Thoracic aorta (tissue), 2 donors: ENCODE results near the gene PAPOLG. TPM values are rescaled to one million over a fixed set of nuclear protein-coding genes. Genes with fewer than 3 reads are reported as not detected.

ENCODE experiments used
- ATAC-seq: fragments of 150-250 bp; one replicate; pipeline ENCODE4 v1.8.0; 2017; ENCODE audit warnings: low read depth; ENCODE audit not compliant: insufficient number of reproducible peaks, low FRiP score
- DNase-seq: peaks from one replicate; pipeline ENCODE4 v3.0.0-alpha.2; 2020; ENCODE audit warnings: low spot score
- H3K27ac ChIP-seq, 2 donors: fragments of 200-600 bp; sonication (generic); 1 replicate in 1 of 2; 2 replicates in 1 of 2; pipeline ENCODE4 v1.5.1; 2016; ENCODE audit warnings: mild to moderate bottlenecking in 2 of 2, moderate library complexity in 2 of 2
- H3K27me3 ChIP-seq: fragments of 200-600 bp; sonication (generic); replicated peaks from 2 replicates; pipeline ENCODE4 v1.6.0; 2016; ENCODE audit warnings: mild to moderate bottlenecking; ENCODE audit not compliant: insufficient read depth
- H3K36me3 ChIP-seq: fragments of 200-600 bp; sonication (generic); one replicate; pipeline ENCODE4 v1.5.1; 2016
- H3K4me1 ChIP-seq, 2 donors: fragments of 200-600 bp; sonication (generic); 1 replicate in 1 of 2; 2 replicates in 1 of 2; pipeline versions ENCODE4 v1.5.1 to v1.6.0; 2016; ENCODE audit warnings: low read depth in 2 of 2, mild to moderate bottlenecking in 1 of 2; ENCODE audit not compliant: control insufficient read depth in 1 of 2
- H3K4me3 ChIP-seq: fragments of 200-600 bp; sonication (generic); 2 replicates; pipeline ENCODE4 v1.5.1; 2016; ENCODE audit warnings: mild to moderate bottlenecking
- H3K9me3 ChIP-seq: fragments of 200-600 bp; sonication (generic); 2 replicates; pipeline ENCODE4 v1.5.1; 2016
- CTCF ChIP-seq: fragments of 200-600 bp; sonication (generic); IDR thresholded peaks from one replicate; pipeline ENCODE4 v1.5.1; 2019; ENCODE audit warnings: antibody characterized with exemption
- total RNA-seq, 2 donors: library from RNA; depleted of rRNA; stranded (reverse); fragments of >200 nt; gene quantifications; one replicate each; pipeline versions ENCODE4 v1.1.0 to v1.2.3, GENCODE V29; 2016

Gene PAPOLG
- total RNA-seq, 2 donors from 2014 or later, result 14.5 to 21.9 TPM

- no peaks in the 10 kb centered on the region for H3K9me3 ChIP-seq
- H3K27ac ChIP-seq, result no peak overlapping the region
- H3K4me1 ChIP-seq, result no peaks in the 10 kb centered on the region
- ATAC-seq (no peak), DNase-seq (no peak)
- H3K4me3 ChIP-seq, result no peak overlapping the region
- H3K36me3 ChIP-seq, result peaks cover 34% of the 10 kb centered on the region
- TF ChIP-seq CTCF, result no peak
- no peaks in the 10 kb centered on the region for H3K27me3 ChIP-seq
Observed at GRCh38 chr2:60793169-60793568, 37.1 kb downstream of the PAPOLG start.

GRCh38 chr2:60794271-60794863 lies 38.3 kb downstream of the PAPOLG start:
- peak; percentile 26 for TF ChIP-seq CTCF
- no peaks in the 10 kb centered on the region for H3K4me1 ChIP-seq
- ATAC-seq (no peak), DNase-seq (no peak)
- no peaks in the 10 kb centered on the region for H3K27me3 ChIP-seq
- H3K36me3 ChIP-seq, result peaks cover 32% of the 10 kb centered on the region
- H3K27ac ChIP-seq, result no peak overlapping the region
- no peak overlapping the region for H3K4me3 ChIP-seq
- H3K9me3 ChIP-seq, result no peaks in the 10 kb centered on the region

- Histone ChIP-seq H3K27me3 (no peaks in the 10 kb centered on the region), H3K9me3 (no peaks in the 10 kb centered on the region), H3K27ac (no peak overlapping the region), H3K4me1 (no peaks in the 10 kb centered on the region), H3K4me3 (no peak overlapping the region), H3K36me3 (peaks cover 38% of the 10 kb centered on the region)
- DNase-seq (no peak), ATAC-seq (no peak)
- TF ChIP-seq CTCF, result no peak
Observed at GRCh38 chr2:60796573-60797509, 40.8 kb downstream of the PAPOLG start.

- peaks cover 16% of the 10 kb centered on the region for H3K36me3 ChIP-seq
- no peaks in the 10 kb centered on the region for H3K9me3 ChIP-seq
- H3K27ac ChIP-seq, result no peak overlapping the region
- ATAC-seq, result no peak
- no peaks in the 10 kb centered on the region for H3K4me1 ChIP-seq
- H3K4me3 ChIP-seq, result no peak overlapping the region
- no peaks in the 10 kb centered on the region for H3K27me3 ChIP-seq
- TF ChIP-seq CTCF, result no peak
- DNase-seq, result no peak
Observed at GRCh38 chr2:60804473-60804872, 48.4 kb downstream of the PAPOLG start.

- Histone ChIP-seq H3K4me1 (no peaks in the 10 kb centered on the region), H3K36me3 (peaks cover 4% of the 10 kb centered on the region), H3K27me3 (no peaks in the 10 kb centered on the region), H3K9me3 (no peaks in the 10 kb centered on the region), H3K4me3 (no peak overlapping the region), H3K27ac (no peak overlapping the region)
- no peak for TF ChIP-seq CTCF
- DNase-seq (no peak), ATAC-seq (no peak)
Observed at GRCh38 chr2:60806595-60806987, 50.5 kb downstream of the PAPOLG start.
